Effector memory CD4-positive, alpha-beta T cell (primary cell): ENCODE measurements around the gene MDGA2.

Source experiments
- DNase-seq, 3 donors: peaks; one replicate each; pipeline ENCODE4 v3.0.0-alpha.2; 2020
- H3K27ac ChIP-seq: 2 replicates; pipeline ENCODE4 v1.7.0; 2013; ENCODE audit warnings: mild to moderate bottlenecking, low read length, moderate library complexity; ENCODE audit not compliant: insufficient read depth, poor library complexity, severe bottlenecking
- H3K27me3 ChIP-seq: replicated peaks from 2 replicates; pipeline ENCODE4 v1.7.0; 2013; ENCODE audit warnings: mild to moderate bottlenecking, low read length; ENCODE audit not compliant: insufficient read depth, control insufficient read depth, poor library complexity, severe bottlenecking
- H3K36me3 ChIP-seq: 2 replicates; pipeline ENCODE4 v1.7.0; 2013; ENCODE audit warnings: mild to moderate bottlenecking, low read length, moderate library complexity; ENCODE audit not compliant: control insufficient read depth, insufficient read depth
- H3K4me1 ChIP-seq: 2 replicates; pipeline ENCODE4 v1.7.0; 2013; ENCODE audit warnings: low read length, mild to moderate bottlenecking; ENCODE audit not compliant: control insufficient read depth, insufficient read depth, poor library complexity, severe bottlenecking
- H3K4me3 ChIP-seq: 2 replicates; pipeline ENCODE4 v1.7.0; 2013; ENCODE audit warnings: low read length, low read depth, mild to moderate bottlenecking; ENCODE audit not compliant: insufficient read depth, poor library complexity, severe bottlenecking
- H3K9me3 ChIP-seq: 2 replicates; pipeline ENCODE4 v1.7.0; 2013; ENCODE audit warnings: mild to moderate bottlenecking, low read length, moderate library complexity; ENCODE audit not compliant: control insufficient read depth

The MDGA2 gene

GRCh38 chr14:47557894-47558293 lies 117.5 kb downstream of the MDGA2 start:
- H3K4me1 ChIP-seq, result no peaks in the 10 kb centered on the region
- DNase-seq, result no peak
- H3K9me3 ChIP-seq, result no peaks in the 10 kb centered on the region
- H3K36me3 ChIP-seq, result no peaks in the 10 kb centered on the region
- H3K27me3 ChIP-seq, result no peaks in the 10 kb centered on the region
- no peak overlapping the region for H3K4me3 ChIP-seq
- no peak overlapping the region for H3K27ac ChIP-seq

GRCh38 chr14:47555333-47555732 lies 120.1 kb downstream of the MDGA2 start:
- H3K4me3 ChIP-seq, result no peak overlapping the region
- no peaks in the 10 kb centered on the region for H3K4me1 ChIP-seq
- DNase-seq, result no peak
- no peak overlapping the region for H3K27ac ChIP-seq
- H3K9me3 ChIP-seq, result no peaks in the 10 kb centered on the region
- no peaks in the 10 kb centered on the region for H3K27me3 ChIP-seq
- no peaks in the 10 kb centered on the region for H3K36me3 ChIP-seq

GRCh38 chr14:47549886-47550285 lies 125.5 kb downstream of the MDGA2 start:
- Histone ChIP-seq H3K27ac (no peak overlapping the region), H3K9me3 (no peaks in the 10 kb centered on the region), H3K4me3 (no peak overlapping the region), H3K36me3 (no peaks in the 10 kb centered on the region), H3K4me1 (no peaks in the 10 kb centered on the region), H3K27me3 (no peaks in the 10 kb centered on the region)
- no peak for DNase-seq

- Histone ChIP-seq H3K4me3 (no peak overlapping the region), H3K9me3 (no peaks in the 10 kb centered on the region), H3K4me1 (no peaks in the 10 kb centered on the region), H3K27me3 (no peaks in the 10 kb centered on the region), H3K27ac (no peak overlapping the region), H3K36me3 (no peaks in the 10 kb centered on the region)
- no peak for DNase-seq
Measured at GRCh38 chr14:47543459-47543858, 131.9 kb downstream of the MDGA2 start.

- no peaks in the 10 kb centered on the region for H3K9me3 ChIP-seq
- H3K4me1 ChIP-seq, result no peaks in the 10 kb centered on the region
- H3K27ac ChIP-seq, result no peak overlapping the region
- H3K4me3 ChIP-seq, result no peak overlapping the region
- H3K36me3 ChIP-seq, result no peaks in the 10 kb centered on the region
- no peaks in the 10 kb centered on the region for H3K27me3 ChIP-seq
- no peak for DNase-seq
Measured at GRCh38 chr14:47541662-47542061, 133.7 kb downstream of the MDGA2 start.

GRCh38 chr14:47539031-47539461 lies 136.4 kb downstream of the MDGA2 start:
- Histone ChIP-seq H3K4me3 (no peak overlapping the region), H3K9me3 (no peaks in the 10 kb centered on the region), H3K27me3 (no peaks in the 10 kb centered on the region), H3K36me3 (no peaks in the 10 kb centered on the region), H3K27ac (no peak overlapping the region), H3K4me1 (no peaks in the 10 kb centered on the region)
- no peak for DNase-seq

- H3K4me1 ChIP-seq, result no peaks in the 10 kb centered on the region
- no peaks in the 10 kb centered on the region for H3K9me3 ChIP-seq
- no peaks in the 10 kb centered on the region for H3K36me3 ChIP-seq
- H3K27me3 ChIP-seq, result no peaks in the 10 kb centered on the region
- no peak for DNase-seq
- no peak overlapping the region for H3K4me3 ChIP-seq
- H3K27ac ChIP-seq, result no peak overlapping the region
Measured at GRCh38 chr14:47536341-47536740, 139.1 kb downstream of the MDGA2 start.

GRCh38 chr14:47526591-47527244 lies 148.7 kb downstream of the MDGA2 start:
- Histone ChIP-seq H3K4me3 (no peak overlapping the region), H3K4me1 (no peaks in the 10 kb centered on the region), H3K9me3 (no peaks in the 10 kb centered on the region), H3K27ac (no peak overlapping the region), H3K36me3 (no peaks in the 10 kb centered on the region), H3K27me3 (no peaks in the 10 kb centered on the region)
- no peak for DNase-seq

GRCh38 chr14:47524524-47524923 lies 150.9 kb downstream of the MDGA2 start:
- no peak overlapping the region for H3K27ac ChIP-seq
- no peak overlapping the region for H3K4me3 ChIP-seq
- no peaks in the 10 kb centered on the region for H3K9me3 ChIP-seq
- no peaks in the 10 kb centered on the region for H3K36me3 ChIP-seq
- H3K4me1 ChIP-seq, result no peaks in the 10 kb centered on the region
- no peak for DNase-seq
- no peaks in the 10 kb centered on the region for H3K27me3 ChIP-seq

- H3K27ac ChIP-seq, result no peak overlapping the region
- no peaks in the 10 kb centered on the region for H3K9me3 ChIP-seq
- no peak overlapping the region for H3K4me3 ChIP-seq
- DNase-seq, result no peak
- no peaks in the 10 kb centered on the region for H3K36me3 ChIP-seq
- H3K27me3 ChIP-seq, result no peaks in the 10 kb centered on the region
- H3K4me1 ChIP-seq, result no peaks in the 10 kb centered on the region
Measured at GRCh38 chr14:47520382-47520781, 155.0 kb downstream of the MDGA2 start.
